GM20431 (cell line): ENCODE measurements around the gene SLC34A3.

Source experiments
- in situ Hi-C: fragments of 300-500 bp; cut with MseI, MboI; formaldehyde crosslinking; loops from one replicate; pipeline ENCODE4 v1.15.0; 2020; ENCODE audit warnings: low sequenced_read_pairs; ENCODE audit not compliant: unreplicated experiment

SLC34A3 gene

DNA sequence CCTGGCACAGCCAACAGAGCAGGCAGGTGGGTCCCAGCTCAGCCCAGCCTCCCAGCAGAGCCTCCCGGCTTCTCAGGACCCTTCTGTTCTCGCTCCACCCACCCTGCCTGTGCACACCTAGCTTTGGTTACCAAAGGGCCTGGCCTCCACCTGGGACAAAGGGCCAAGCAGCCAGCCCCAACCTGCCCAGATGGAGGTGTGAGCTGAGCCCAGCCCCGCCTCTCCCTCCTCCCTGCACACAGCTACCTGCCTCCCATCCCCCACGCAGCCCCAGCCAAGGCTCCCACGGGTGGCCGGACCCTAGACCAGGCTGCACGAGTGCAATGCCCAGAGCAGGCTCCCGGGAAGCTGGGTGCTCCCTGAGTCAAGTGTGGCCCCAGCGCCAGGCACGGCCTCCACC is 35.8 kb upstream of the SLC34A3 start:
- in situ Hi-C loops: no loop called here

DNA sequence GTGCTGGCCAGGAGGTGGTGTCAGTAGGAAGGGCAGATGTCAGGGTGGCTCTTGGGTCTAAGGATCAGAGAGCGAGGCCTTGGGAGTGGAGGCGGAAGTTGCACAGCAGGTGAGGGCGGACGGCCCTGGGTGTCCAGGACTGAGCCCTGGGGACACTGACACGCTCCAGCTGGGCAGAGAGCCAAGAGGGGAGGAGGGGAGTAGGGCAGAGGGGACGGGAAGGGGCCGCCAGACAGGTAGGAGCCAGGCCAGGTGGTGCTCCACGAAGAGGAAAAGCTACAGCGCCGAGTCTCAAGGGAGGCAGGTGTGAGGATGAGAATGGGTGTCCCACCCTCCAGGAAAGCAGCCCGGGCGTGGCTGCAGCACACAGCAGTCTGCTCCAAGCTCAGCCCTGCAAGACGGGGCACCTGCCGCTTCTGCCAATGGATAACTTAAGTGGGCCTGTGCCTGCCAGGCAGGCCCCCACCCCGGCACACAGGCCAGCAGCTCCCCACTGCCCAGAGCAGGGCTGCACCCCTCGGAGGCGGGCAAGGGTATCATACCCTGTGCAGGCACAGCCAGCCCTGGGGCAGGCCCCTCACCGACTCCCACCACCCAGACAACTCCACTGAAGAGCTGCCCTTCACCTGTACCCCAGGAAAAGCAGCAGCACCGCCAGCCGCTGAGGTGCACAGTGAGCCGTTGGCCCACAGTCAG is 35.0 kb upstream of the SLC34A3 start:
- in situ Hi-C loops: no loop called here

DNA sequence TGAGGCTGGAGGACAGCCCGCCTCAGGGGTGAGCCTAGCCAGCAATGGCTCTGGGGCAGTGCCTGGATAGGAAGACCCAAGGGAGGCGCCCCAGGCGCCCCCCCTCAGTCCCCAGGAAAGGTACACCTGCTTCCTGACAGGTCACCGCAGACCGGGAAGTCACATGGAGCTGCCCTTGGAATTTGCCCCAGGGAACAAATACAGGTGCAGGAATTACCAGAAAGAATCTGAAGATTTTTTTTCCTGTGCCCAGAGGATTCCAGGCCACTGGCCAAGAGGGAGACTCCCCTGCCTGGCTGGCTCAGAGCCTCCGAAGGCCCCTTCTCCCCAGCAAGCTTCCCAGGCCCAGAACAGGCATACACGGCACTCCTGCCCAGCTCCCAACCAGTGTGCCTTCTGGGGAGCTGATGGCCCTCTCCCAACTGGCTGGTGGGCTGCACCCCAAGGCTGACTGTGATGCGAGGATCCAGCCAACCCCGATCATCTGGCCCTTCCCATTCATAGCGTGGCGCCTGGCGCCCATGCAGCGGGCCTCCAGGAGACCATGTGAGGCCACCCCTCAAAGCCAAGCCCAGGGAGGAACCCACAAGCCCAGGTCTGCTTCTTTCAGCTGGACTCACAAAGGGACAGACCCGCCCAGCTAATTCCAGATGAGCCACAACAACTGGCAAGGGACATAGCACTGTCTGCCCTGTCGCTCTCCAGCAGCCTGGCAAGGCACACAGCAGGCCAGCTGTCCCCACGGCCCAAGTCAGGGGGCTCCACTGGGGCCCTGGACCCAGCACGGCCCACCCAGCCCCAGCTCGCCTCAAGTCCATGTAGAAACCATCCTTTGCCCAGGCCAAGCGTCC is 32.4 kb upstream of the SLC34A3 start:
- in situ Hi-C loops: no loop called here

DNA sequence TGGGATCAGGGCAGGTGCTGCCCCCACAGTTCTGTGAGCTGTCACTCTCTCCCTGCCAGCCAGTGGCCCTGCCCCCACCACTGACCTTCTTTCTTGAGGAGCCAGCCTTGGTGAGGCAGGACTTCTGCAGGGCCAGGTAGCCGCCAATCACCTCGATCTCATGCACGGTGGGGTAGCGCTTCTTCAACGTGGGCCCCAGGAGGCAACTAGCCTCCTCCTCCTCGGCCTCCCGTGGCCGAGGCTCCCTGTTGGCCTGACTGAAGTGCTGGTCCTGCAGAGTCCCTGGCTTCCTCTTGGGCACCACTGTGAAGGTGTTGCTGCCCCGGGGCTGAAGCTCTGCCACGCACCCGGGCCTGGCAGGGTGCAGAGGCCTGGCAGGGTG is 31.8 kb upstream of the SLC34A3 start:
- in situ Hi-C loops: no loop called here

DNA sequence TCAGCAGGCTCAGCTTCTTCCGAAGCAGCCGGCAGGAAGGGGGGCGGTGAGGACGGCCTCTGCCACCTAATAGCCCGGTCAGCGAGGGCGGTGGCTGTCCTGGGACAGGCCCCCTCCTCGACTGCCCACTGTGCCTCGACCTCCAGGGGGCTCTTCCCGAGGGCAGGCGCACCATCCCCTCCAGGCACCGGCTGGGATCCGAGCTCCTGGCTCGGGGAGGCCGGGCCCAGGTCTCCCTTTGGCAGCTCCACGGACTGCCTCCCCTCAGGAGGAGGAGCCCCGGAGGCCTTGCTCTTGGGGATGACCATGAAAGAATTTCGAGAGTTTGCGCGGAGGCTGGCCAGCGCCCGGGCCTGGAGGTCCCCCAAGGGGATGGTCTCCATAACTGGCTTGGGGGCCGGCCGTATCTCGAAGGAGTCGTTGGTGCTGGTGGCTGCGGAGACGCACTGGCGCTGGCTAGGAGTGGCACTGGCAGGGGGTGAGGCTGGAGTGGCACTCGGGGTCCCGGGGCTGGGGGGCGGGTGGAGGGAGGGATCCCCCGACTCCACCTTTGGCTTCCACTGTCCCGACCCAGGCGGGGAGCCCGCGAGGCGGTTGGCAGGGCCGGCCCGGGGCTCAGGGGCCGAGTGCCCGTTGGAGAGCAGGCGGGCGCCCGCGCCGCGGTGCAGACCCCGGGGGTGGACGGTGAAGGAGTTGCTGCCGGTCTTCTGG is 31.1 kb upstream of the SLC34A3 start:
- in situ Hi-C loops: no loop called here

DNA sequence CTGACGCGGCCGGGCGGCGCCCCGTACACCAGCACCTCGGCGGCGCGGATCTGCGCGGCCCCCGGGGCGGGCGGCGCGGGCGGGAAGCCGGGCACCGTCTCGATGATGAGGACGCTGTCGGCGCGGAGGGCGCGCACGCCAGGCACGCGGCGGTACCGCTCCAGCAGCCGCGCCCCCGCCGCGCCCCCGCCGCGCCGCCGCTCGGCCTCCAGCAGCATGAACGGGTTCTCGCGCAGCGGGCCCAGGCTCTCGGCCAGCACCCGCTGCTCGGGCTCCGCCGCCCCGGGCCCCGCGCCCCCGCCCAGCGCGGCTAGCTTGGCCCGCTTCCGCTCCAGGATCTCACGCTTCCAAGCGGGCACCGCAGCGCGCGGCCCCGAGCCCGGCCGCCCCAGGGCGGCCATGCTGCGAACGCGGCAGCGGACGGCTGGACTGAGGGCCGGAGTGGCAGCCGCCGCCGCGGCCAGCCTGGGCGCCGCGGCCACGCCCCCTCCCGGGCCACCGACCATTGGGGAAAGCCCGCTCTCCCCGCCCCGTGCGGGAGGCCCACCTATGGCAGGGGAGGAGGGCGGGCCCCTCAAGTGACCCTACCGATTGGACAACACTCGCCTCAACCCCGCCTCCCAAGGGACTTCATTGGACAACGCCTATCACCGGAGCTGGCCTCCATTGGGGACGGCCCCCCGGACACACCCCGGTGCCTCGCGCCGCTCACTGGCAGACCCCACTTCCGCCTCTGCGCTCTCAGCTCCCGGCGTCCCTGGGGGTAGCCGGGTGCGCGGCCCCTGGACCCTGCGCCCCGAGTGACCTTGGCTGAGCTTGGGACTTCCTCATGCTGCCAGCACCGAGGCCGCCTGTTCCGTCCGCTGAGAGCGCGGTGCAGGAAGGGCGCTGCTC is 30.1 kb upstream of the SLC34A3 start, which contains the start of gene TPRN:
TSS of gene TPRN (minus strand) at position 431 of the 894 bp plus-strand sequence. CDS start at position 401, 30 bp downstream.
- in situ Hi-C loops: no loop called here

DNA sequence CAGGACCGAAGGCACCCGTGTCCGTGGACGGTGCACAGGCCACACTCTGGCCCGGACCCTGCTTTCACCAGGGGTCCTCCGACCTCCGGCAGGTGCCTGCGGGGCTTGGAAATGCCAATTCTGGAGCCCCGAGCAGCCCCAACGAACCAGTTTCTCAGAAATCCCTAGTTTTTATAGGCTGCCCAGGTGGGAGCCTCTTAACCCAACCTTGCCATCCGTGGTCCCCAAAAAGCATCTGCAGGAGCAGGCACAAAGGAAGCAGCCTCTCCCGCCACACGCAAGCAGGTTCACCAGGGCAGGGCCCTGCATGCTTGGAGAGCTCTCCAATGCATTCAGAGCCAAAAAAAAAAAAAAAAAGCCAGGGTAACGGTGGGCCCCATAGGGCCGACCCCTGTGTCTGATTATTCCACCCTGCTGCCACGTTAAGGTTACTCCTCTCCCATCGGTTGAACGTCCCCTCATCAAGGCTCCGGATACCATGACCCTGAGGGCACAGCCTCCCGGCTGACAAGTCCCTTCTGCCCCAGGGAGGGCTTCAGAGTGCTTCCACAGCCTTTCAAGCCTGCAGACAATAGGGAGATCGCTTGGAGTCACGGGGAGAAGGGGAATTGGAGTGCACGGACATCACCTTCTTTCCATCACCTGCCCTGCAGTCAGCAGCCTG is 29.4 kb upstream of the SLC34A3 start:
- in situ Hi-C loops: no loop called here

DNA sequence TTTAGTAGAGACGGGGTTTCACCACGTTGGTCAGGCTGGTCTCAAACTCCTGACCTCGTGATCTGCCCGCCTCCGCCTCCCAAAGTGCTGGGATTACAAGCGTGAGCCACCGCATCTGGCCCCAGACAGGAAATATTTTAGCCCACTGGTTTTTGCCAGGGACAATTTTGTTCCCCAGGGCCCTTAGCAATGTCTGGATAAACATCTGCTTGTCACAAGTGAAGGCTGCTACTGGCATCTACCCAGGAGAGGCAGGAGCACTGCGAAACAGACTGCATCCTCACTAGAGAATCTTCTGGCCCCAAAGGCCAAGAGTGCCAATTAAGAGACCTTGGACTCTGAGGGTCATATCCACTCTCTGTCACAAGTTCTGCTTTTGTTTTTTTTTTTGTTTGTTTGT is 27.7 kb upstream of the SLC34A3 start:
- in situ Hi-C loops: no loop called here

DNA sequence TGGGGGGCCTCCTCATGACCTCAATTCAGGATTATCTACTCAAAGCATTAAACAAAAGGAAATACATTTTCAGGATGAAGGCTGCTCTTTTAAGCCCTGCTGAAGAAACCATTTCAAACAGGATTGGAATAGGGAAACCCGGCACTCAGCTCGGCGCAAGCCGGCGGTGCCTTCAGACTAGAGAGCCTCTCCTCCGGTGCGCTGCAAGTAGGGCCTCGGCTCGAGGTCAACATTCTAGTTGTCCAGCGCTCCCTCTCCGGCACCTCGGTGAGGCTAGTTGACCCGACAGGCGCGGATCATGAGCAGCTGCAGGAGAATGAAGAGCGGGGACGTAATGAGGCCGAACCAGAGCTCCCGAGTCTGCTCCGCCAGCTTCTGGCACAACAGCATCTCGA is 26.0 kb upstream of the SLC34A3 start:
- in situ Hi-C loops: no loop called here

DNA sequence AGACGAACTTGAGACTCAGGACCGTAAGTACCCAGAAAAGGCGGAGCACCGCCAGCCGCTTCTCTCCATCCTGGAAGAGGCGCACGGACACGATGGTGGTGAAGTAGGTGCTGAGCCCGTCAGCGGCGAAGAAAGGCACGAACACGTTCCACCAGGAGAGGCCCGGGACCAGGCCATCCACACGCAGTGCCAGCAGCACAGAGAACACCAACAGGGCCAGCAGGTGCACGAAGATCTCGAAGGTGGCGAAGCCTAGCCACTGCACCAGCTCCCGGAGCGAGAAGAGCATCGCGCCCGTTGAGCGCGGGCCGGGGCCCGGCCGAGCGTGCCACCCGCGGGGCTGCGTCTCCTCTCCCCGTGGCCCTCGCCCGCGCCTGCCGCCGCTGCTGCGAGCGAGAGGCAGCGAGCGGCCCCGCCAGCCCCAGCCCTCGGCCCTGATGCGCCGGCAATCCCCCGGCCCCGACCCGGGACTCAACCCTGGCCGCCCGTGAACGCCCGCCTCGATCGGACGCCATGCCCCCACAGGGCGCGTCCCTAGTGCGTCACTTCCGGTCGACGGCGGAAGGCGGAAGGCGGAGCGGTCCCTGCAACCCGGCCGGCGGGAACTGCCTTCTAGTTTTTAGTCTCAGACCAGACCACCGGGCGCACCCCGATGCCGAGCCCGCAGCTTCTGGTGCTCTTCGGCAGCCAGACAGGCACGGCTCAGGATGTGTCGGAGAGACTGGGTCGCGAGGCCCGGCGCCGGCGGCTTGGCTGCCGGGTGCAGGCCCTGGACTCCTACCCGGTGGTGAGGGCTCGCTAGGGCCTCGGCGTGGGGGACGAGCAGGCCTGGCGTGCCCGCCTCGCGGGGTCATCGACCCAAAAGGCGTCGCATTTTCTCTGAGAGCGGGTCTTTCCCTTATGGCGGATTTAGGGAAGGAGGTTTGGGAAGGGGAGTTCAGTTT is 25.3 kb upstream of the SLC34A3 start, which contains the start of the genes NDOR1 and TMEM203:
TSS of gene NDOR1 (plus strand) at position 575 of the 944 bp plus-strand sequence. CDS start at position 653, 78 bp downstream.
TSS of gene TMEM203 (minus strand) at position 523 of the 944 bp plus-strand sequence. CDS start at position 289, 234 bp downstream.
- in situ Hi-C loops: no loop called here

DNA sequence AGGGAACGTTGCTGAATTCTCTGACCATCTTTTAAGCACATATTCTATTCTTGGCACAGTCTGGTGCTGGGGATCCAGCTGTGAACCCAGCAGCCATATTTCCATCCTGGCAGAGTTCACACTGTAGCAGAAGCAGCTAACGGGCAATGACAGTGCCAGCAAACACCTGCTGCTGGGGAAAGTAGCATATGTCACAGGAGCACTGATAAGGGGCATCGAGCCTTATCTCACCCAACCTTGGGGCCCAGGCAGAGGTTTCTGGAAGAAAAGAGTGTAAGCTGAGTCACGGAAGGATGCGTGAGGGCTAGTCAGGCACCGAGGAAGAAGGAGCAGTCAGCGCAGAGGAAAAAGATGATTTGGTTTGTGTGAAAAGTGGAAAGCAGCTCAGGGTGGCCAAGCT is 24.1 kb upstream of the SLC34A3 start:
- in situ Hi-C loops: no loop called here

DNA sequence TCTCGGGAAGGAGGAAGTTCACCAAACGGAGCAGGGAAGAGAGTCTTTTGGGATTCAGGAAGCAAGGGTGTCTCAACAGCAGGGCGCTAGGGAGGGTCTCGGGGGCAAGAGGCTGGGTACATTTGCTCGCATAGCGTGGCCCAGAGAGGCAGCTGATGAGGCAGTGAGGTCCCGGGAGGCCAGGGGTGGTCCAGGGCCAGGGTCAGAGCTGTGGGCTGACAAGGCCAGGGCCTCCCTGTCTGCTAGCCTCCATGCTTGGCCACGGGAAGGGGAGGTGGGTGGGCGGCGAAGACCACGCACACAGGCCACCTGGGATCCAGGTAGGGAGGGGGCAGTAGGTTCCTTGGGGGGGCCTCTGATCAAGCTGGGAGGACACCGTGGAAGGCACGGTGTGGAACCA is 19.2 kb upstream of the SLC34A3 start:
- in situ Hi-C loops: no loop called here

DNA sequence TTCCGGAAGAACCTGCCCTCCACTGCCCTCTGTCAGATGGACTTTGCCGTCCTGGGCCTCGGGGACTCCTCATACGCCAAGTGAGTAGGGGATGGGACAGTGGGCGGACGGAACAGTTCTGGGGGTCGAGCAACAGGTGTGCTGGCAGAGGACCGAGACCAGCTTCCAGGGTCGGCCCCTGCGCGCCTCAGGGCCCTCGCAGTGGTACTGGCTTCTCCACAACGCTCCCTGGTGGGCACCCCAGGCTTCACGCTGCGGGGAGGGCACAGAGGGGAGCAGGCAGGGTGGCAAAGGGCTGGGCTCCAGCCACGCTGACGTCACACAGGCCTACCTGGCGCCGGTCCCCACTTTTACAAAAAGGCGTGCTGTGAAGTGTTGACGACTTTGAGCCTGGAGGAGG is 18.2 kb upstream of the SLC34A3 start:
- in situ Hi-C loops: no loop called here

DNA sequence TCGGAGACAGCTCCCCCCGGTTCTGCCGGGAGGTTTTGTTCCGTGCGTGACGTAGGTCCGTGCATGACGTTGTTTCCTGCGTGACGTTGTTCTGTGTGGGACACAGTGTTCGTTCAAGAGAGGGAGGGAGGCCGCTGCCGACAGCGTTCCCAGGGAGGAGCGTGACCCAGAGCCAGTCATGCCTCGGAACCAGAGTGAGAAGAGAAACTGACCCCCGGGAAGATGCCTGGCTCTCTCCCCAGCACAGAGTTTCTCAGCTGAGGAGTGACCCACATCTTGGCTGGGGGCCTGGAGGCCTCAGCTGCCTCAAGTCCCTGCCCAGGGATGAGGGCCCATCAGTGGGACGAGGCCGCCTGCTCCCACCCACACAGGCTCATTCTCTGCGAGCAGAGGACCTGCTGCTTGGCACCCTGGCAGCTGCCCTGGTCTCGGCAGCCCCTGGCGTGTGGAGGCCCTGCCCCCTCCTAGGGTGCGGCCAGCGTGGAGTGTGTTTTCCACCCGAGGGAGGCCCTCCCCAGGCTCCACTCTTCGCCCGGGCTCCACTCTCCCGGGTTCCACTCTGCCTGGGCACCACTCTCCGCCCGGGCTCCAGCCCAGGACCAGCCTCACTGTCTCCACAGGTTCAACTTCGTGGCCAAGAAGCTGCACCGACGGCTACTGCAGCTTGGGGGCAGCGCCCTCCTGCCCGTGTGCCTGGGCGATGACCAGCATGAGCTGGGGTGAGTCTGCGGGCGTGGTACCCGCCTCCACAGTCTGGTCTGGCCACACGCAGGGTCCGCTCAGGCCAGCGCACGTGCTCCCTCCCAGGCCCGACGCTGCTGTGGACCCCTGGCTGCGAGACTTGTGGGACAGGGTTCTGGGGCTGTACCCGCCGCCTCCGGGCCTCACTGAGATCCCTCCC is 17.3 kb upstream of the SLC34A3 start:
- in situ Hi-C loops: no loop called here

DNA sequence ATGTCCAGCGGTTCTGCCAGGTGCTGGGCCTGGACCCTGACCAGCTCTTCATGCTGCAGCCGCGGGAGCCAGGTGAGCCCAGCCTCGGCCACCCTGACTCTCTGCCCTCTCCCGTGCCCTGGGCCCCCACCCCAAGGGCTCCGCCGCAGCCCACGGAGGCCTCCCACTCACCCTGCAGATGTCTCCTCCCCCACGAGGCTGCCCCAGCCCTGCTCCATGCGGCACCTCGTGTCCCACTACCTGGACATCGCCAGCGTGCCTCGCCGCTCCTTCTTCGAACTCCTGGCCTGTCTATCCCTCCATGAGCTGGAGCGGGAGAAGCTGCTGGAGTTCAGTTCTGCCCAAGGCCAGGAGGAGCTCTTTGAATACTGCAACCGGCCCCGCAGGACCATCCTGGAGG is 16.1 kb upstream of the SLC34A3 start:
- in situ Hi-C loops: no loop called here

DNA sequence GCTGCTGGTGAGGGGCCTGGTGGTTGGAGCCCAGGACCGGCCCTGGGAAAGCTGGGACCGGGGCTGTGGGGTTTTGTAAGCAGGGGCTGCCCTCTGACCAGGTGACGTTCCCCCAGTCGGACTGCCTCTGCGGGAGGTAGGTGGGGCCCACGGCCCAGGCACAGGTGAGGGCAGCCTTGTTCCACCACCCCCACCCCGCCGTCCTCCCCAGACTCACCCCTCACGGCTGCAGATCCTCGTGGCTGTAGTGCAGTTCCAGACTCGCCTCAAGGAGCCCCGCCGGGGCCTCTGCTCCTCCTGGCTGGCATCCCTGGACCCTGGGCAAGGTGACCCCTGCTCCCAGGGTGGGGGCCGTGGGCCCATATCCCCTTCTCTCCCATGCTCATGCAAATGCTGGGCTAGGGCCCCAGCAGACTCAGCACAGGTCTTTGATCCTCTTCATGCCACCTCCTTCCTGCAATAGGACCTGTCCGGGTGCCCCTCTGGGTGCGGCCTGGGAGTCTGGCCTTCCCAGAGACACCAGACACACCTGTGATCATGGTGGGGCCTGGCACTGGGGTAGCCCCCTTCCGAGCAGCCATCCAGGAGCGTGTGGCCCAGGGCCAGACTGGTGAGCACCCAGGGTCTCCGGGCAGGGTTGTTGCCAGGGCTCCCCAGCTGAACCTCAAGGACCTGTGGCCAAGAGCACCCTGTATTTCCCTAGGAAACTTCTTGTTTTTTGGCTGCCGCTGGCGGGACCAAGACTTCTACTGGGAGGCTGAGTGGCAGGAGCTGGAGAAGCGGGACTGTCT is 15.3 kb upstream of the SLC34A3 start:
- in situ Hi-C loops: no loop called here
